SK-MEL-5 (cell line): ENCODE data around the gene PGAP1. TPM values are rescaled to one million over a fixed set of nuclear protein-coding genes. Genes with fewer than 3 reads are reported as not detected.
A peak's percentile ranks its signal among the peaks of the same experiment; 100 is the strongest.
"Not testable (repeated sequence)": the region's sequence is repeated elsewhere in the genome, so short reads cannot be mapped to it uniquely, and the experiment has no call there.

Experiments
- DNase-seq: peaks from one replicate; pipeline ENCODE4 v3.0.0-alpha.2; 2016; ENCODE audit warnings: low read depth, low spot score
- in situ Hi-C: cut with HindIII; loops from 2 replicates; pipeline ENCODE4 v1.10.0; 2016; ENCODE audit warnings: low sequenced_read_pairs, high pct_unique_total_duplicates, low pct_unique_long_range_greater_than_20kb
- total RNA-seq: library from RNA; depleted of rRNA; stranded (reverse); fragments of >200 nt; shearing (Covaris generic); gene quantifications from 2 replicates; pipeline ENCODE4 v1.2.3, GENCODE V29; 2014

Gene PGAP1
- total RNA-seq, 1 experiment from 2014 or later: 3.1 TPM

DNA sequence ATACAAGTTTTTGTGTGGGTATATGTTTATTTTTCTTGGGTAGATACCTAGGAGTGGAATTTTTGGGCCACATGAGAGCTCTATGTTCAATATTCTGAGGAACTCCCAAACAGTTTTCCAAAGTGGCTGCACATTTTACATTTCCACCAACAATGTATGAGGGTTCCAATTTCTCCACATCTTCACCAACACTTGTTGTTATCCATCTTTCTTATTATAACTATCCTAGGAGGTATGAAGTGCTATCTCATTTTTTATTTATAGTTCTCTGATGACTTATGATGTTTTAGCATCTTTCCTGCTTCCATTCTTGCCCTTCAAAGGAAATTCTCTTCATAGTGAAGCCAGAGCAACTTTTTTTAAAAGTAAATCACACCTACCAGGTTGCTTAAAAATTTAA, 8.7 kb downstream of the PGAP1 start:
- in situ Hi-C loops: no loop called here
- DNase-seq: no peak

DNA sequence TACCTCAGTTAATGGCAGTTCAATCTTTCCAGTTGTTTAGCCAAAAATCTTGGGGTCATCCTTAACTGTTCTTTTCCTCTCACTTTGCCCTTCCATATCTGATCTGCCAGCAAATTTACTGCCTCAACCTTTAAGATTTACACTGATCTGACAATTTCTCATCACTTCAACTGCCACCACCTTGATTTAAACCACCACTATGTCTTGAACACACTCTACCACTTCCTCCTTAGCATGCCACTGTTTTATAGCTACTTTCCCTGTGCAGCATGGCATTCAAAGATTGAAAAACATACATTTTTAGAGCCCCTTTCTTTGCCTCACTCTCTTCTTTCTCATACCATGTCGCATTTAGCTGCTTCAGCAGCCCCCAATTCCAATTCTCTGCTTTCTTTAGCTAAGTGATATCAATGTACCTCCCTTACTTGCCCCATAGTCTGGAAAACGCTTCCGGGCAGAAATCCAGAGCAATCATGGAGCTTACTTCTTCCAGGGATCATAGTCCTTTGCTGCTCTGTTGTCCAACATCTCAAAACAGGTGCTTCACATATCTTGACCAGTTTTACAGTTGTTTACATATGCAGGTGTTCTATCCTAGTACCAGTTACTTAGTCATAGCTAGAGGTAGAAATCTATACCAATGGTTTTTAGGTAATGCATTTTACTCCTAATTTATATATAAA, 10.9 kb downstream of the PGAP1 start:
- DNase-seq: no peak
- in situ Hi-C loops: no loop called here

DNA sequence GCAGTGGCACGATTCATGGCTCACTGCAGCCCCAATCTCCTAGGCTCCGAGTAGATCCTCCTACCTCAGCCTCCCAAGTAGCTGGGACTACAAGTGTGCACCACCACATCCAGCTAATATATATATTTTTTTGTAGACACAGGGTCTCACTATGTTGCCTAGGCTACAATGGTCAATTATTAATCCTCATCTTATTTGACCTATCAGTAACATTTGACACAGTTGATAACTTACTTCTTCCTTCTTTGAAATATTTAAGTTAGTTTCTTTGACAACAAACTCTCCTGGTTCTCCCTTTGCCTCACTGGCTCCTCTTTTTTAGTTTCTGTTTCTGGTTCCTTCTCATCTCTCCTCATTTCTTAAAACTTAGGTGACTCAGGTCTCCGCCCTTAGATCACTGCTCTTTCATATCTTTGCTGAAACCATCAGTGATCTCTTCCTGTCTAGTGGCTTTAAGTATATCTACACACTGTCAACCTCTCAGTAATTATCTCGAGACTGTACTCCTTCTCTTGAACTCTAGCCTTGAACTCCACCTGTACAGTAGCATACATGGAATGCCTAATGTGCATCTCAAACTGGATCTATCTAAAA, 11.5 kb downstream of the PGAP1 start:
- no peak for DNase-seq
- in situ Hi-C loops: no loop called here

DNA sequence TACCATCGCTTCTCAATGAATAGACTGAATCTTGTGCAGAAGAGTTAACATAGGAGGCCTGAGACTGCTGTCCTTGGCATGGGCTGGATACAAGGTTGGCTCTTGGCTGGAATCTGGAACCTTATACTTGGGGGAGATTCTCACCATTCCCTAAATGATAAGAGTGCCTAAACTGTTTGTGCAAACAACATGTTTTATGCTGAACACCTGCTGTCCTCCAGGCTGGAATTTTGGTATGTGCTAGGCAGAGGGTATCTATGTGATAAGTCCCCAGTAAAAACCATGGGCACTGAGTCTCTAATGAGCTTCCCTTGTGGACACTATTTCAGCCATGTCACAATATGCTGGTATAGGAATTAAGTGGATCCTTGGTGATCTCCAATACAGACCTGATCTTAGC, 12.8 kb downstream of the PGAP1 start:
- DNase-seq: no peak
- in situ Hi-C loops: no loop called here

DNA sequence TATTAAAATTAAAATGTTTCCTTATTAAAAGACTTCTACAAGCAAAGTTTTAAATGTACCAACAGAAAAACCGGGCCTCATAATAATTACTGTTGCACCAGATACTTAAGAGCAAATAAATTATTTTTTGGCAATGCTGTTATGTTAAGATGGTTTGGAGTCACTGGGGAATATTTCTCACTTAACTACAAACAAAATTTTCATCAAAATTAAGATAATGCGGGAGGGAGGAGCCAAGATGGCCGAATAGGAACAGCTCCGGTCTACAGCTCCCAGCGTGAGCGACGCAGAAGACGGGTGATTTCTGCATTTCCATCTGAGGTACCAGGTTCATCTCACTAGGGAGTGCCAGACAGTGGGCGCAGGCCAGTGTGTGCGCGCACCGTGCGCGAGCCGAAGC, 21.1 kb downstream of the PGAP1 start:
- in situ Hi-C loops, DNase-seq: not testable (repeated sequence)

DNA sequence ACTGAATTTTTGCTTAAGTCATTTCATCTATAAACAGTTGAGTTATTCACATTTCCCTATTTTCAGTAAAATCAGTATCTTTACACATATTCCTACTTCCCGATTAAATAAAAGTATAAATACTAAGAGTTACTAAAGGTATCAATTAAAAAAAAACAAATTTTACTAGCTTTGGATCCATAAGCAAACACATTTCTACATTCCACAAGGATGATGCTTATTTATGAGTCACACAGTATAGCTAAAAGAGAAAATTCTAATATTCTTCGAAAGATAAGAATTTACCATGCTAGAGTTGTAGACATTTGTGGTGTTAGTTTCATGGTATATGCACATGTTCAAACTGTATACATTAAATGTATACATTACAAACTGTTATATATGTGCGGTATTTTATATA, 23.7 kb downstream of the PGAP1 start:
- DNase-seq: no peak
- in situ Hi-C loops: no loop called here

DNA sequence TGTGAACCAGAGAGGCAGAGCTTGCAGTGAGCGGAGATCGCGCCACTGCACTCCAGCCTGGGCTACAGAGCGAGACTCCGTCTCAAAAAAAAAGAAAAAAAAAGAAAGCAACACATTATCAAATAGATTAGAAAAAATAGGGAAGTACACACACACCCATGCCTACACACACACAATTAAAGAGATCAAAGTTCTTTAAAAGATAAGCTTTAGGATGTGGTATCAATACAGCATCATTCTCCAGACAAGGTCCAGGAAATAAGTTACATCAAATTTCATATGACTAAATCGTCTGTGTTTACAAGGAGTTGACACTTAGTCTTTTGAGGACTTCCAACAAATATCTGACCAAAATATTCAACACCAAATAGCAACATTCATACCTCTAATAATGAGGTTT, 25.7 kb downstream of the PGAP1 start:
- in situ Hi-C loops: no loop called here

DNA sequence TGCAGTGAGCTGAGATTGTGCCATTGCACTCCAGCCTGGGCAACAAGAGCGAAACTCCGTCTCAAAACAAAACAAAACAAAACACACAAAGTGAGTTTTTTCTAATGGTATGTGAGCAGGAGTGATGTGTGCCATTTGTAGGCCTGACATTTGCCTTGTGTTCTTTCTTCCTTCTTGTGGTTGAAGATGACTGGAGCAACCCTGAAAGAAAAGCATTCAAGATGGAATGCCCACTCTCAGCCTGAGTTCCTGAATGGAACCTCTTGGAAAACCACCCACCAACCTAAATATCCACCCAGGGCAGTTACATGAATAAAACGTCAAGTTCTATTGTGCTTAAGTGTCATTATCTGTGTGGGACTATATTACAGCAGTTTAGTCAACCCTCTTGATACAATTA, 26.5 kb downstream of the PGAP1 start:
- in situ Hi-C loops: no loop called here
- peak; percentile 60 for DNase-seq

More for the DNA sequence above, 25.7 kb downstream of the PGAP1 start:
- no peak for DNase-seq

DNA sequence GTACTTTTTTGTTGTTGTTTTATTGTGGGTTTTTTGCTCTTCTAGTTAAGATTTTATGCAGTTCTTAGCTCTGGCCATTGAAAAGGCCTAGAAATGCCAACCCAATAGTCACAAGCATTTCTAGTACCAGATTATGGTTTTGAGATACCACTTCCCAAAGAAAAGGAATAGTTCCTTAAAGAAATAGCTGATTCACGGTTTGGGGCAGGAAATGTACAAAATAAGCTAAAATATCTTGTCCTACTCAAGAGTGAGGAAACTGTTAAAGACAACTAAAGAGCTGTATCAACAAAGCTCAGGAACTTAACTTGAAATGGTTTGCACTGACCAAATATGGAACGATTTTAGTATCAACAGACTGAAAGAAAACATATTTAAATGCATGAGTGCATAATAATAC, 35.4 kb downstream of the PGAP1 start:
- in situ Hi-C loops: no loop called here
- no peak for DNase-seq

DNA sequence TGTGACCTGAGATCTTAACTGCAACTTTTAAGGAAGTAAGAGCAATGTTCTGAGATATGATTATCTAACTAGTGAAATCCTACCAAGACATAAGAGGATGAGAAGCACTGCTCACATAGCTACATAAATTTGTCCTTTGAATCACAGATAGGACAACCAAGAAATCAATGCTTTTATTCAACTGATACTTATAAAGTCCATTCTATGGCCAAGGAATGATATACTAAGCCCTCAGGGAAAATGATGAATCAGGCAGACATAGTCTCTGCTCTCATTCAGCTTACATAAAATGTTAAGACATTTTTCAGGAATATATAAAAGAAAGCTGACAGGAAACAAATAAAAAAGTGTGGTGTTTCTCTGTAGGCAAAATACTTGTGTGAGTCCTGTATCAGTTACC, 39.1 kb downstream of the PGAP1 start:
- DNase-seq: no peak
- in situ Hi-C loops: no loop called here

DNA sequence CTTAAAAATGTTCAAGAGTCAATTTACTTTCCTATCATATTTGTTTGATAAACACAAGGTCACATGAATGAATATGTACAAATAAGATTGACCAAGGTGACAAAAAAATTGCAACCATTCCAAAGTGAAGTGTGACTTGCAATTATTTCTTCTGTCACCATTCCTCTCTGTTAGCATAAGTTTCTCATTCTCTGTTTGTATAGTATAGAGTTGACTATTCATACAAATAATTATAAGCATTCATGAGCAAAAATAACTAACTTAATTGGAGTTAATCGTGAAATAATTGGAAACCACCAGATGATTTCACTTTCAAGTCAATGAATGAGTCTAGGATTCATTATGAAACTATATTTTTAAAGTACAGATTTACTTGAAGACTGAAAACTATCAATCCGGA, 42.1 kb downstream of the PGAP1 start:
- in situ Hi-C loops: no loop called here
- DNase-seq: no peak

DNA sequence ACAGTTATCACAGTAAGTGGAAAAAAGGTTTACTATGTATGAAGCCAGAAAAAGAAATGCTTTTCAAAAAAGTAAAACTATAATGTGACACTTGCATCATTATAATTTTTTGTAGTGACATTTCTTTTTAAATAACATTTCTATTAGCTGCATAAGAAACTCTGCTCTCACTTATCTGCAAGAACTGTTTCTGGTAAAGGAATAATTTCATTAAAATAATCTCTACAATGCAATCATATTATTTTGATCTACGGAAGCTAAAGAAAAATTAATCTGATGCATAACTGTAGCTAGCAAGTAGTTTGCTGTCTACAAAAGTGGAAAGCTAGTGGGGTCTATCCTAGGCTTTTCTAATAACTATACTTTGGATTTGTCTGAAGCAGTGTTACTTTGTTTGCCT, 50.1 kb downstream of the PGAP1 start:
- no peak for DNase-seq
- in situ Hi-C loops: no loop called here

DNA sequence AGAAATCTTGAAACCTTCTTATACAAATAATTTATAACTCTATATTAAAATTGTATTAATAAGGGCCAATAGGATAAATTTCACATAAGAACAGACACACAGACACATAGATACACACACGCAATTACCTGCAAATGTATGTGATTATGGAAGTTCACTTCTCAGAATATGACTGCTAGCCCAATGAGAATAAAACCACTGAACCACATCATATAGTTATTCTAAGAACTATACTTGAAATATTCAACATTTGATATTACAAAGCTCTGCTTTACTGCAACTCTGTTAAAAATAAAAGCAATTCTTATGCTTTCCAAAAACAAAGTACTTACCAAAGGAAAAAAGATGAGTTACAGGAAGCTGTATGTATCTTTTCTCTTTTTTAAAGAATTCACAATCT, 51.1 kb downstream of the PGAP1 start:
- DNase-seq: no peak
- in situ Hi-C loops: no loop called here

DNA sequence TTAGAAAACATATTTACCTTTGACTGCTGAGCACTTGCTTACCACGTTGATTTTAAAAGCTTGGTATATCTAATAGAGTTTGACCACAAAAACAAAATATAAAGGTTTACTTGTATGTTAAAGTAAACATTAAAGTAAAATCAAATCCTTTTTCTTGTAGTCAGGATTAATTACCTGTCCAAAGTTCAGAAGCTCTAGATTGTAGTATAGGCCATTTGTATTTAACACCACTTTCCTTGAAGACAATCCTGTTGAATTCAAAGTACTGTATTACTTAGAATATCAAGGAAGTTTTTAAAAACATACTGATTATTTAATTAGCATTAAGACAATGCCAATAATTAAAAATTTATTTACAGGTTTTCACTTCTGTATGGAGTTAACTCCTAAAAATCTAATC, 53.0 kb downstream of the PGAP1 start:
- in situ Hi-C loops: no loop called here
- DNase-seq: no peak

DNA sequence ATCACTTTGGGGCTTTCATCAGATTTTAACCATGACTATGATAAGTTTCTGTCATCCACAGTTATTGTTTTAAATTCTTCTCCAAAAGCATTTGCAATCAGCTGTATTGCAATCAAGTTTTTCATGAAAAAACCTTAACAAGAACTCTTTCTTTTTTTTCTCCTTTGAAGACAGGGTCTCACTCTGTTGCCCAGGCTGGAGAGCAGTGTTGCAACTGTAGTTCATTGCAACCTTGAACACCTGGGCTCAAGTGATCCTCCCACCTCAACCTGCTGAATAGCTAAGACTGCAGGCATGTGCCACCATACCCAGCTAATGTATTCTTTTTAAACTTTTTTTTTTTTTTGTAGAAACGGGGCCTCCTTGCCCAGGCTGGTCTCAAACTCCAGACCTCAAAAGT, 71.9 kb downstream of the PGAP1 start:
- in situ Hi-C loops: no loop called here
- no peak for DNase-seq

DNA sequence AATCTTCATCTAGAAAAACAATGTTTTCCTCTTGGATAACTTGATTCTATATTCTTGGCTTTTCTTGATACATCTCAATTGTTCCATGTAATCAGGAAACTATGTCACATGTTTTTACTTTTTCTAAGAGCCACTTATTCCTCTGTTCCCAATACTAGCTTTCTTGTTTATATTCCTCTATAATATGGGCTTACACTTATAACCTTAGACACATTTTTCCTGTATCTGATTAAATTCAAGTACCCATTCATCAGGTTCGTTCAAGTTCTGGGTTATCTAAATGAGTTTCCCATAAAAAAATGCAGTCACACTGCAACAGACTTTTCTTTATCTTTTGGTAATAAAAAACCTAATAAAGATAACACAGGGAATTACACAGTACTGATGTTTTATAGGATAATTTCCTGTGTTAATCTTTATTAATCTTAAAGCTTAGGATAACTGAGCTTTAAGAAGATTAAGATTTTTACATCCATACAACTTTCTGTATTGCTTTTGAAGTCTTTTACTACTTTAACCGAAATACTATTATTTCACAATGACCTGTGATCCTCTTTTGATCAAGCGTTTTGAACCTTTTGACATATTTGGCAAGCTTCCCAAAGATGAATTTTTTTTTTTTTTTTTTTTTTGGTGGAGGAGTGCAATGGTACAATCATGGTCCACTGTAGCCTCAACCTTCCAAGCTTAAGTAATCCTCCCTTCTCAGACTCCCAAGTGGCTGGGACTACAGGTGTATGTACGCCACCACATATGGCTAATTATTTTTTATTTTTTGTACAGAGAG, 73.0 kb downstream of the PGAP1 start:
- in situ Hi-C loops: no loop called here
- DNase-seq: peak; percentile 64

DNA sequence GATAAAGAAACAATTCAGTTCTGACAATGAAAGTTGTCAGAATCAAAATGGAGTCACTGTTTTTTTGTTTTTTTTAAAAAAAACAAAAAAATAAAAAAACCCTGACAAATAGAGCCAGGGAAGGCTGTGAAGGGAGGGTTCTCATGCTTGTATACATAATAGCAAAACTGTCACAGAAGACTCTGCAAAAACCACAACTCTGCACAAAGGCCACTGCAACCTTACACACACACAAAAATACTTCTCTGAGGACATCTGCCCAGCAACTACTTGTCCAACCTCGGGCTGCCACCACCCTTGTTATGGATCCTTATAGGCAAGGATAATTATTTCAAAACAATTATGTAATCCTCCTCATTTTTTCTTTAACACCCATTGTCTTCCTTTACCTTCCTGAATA, 75.4 kb downstream of the PGAP1 start:
- in situ Hi-C loops: no loop called here
- DNase-seq: peak; percentile 2

DNA sequence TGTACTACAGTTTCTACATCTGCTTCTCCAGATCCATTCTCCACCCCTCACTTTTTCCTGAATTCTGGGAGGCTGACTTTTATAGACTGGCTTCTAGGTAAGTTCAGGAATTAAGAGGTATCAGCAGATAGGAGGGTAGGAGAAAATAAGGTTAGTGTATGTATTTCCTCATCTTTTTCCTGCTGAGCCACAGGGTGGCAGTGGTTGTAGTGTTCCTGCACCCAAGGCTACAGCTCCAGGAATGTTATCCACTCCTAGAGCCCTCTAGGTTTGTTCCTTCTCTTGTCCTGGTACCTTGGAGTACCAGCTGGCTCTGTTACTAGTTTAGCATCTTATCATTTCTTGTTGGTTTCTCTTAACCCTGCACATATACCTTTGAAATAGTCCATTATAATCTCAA, 76.6 kb downstream of the PGAP1 start:
- in situ Hi-C loops: no loop called here
- peak; percentile 72 for DNase-seq

DNA sequence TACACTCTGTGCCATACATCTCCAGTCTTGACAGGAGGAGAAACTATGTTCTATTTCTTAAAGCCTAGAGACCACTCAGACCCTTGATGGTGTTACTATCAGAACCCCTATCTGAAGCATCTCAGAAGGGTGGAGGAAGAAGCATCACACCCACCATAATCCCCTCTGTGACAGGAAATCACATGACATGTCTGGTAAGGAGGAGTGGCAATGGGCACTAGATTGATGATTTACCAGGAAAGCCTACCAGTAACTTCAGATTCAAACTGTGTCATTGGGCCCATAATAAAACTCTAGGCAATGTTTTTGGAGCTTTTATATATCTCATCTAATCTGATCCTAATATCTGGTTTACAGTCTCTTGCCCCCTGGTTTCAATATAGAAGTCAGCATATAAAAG, 80.2 kb downstream of the PGAP1 start:
- in situ Hi-C loops: no loop called here
- DNase-seq: no peak
